Stimulated activated CD4-positive, alpha-beta T cell treated with anti-CD3 and anti-CD28 coated beads, Interleukin-15, amount 100 ng/mL, for 24 hours (primary cell): ENCODE measurements around the gene HOXC9.
"Not testable (repeated sequence)": the region's sequence is repeated elsewhere in the genome, so short reads cannot be mapped to it uniquely, and the experiment has no call there.

Source experiments
- DNase-seq: peaks from one replicate; pipeline ENCODE4 v3.0.0-alpha.2; 2020

Gene HOXC9

GRCh38 chr12:54030442-54030801, 30.5 kb downstream of the HOXC9 start:
- DNase-seq, result no peak

- DNase-seq, result no peak
Observed at GRCh38 chr12:54030889-54031471, 31.0 kb downstream of the HOXC9 start.

- DNase-seq, result no peak
Observed at GRCh38 chr12:54031480-54031879, 31.5 kb downstream of the HOXC9 start.

- DNase-seq, result no peak
Observed at GRCh38 chr12:54032086-54032619, 32.2 kb downstream of the HOXC9 start.

- DNase-seq, result peak; percentile 72
Observed at GRCh38 chr12:54032627-54033100, 32.7 kb downstream of the HOXC9 start, which contains the start of gene HOXC5. Gene HOXC5 (plus strand): TSS chr12:54033050. CDS start chr12:54033123, 73 bp downstream.

GRCh38 chr12:54033106-54033979, 33.4 kb downstream of the HOXC9 start:
- DNase-seq, result no peak

GRCh38 chr12:54033980-54034784, 34.2 kb downstream of the HOXC9 start:
- DNase-seq, result no peak

- DNase-seq, result no peak
Observed at GRCh38 chr12:54034785-54035310, 34.9 kb downstream of the HOXC9 start.

GRCh38 chr12:54035568-54036264, 35.8 kb downstream of the HOXC9 start:
- DNase-seq, result no peak

GRCh38 chr12:54036620-54037359, 36.8 kb downstream of the HOXC9 start:
- no peak for DNase-seq

GRCh38 chr12:54037360-54038283, 37.7 kb downstream of the HOXC9 start:
- DNase-seq, result no peak

GRCh38 chr12:54038284-54038870, 38.4 kb downstream of the HOXC9 start:
- no peak for DNase-seq

- DNase-seq, result no peak
Observed at GRCh38 chr12:54038871-54039414, 39.0 kb downstream of the HOXC9 start.

GRCh38 chr12:54039417-54040147, 39.6 kb downstream of the HOXC9 start:
- DNase-seq, result no peak

GRCh38 chr12:54040148-54040494, 40.2 kb downstream of the HOXC9 start:
- no peak for DNase-seq

- no peak for DNase-seq
Observed at GRCh38 chr12:54040648-54041047, 40.7 kb downstream of the HOXC9 start.

- no peak for DNase-seq
Observed at GRCh38 chr12:54041097-54041690, 41.2 kb downstream of the HOXC9 start.

- DNase-seq, result not testable (repeated sequence)
Observed at GRCh38 chr12:54042033-54042432, 42.1 kb downstream of the HOXC9 start.
